Stimulated activated naive CD4-positive, alpha-beta T cell (primary cell): ENCODE data around the gene ZNF765.
"Not testable (repeated sequence)": the region's sequence is repeated elsewhere in the genome, so short reads cannot be mapped to it uniquely, and the experiment has no call there.

Source experiments
- DNase-seq, 6 experiments: peaks; one replicate each; lab custom pipeline; 2025; lab: John Stamatoyannopoulos, UW

The ZNF765 gene

GRCh38 chr19:53422551-53422950 is 27.6 kb downstream of the ZNF765 start:
- DNase-seq, result no peak

- not testable (repeated sequence) for DNase-seq
Observed at GRCh38 chr19:53423074-53423473, 28.1 kb downstream of the ZNF765 start.

- DNase-seq, result not testable (repeated sequence)
Observed at GRCh38 chr19:53423680-53424079, 28.7 kb downstream of the ZNF765 start.

GRCh38 chr19:53424968-53425597 is 30.1 kb downstream of the ZNF765 start:
- DNase-seq, result peak; percentile 27 to 67 (median 52)

- peak; percentile 94 to 98 (median 97) for DNase-seq
Observed at GRCh38 chr19:53431399-53432087, 36.6 kb downstream of the ZNF765 start, which contains the start of gene ZNF761. ZNF761 (plus strand) TSS chr19:53431984; CDS start chr19:53447269, 15,285 bp downstream.

- peak in 3 of 6 experiments; percentile 14 to 54 (median 26) for DNase-seq
Observed at GRCh38 chr19:53432088-53432661, 37.2 kb downstream of the ZNF765 start.

GRCh38 chr19:53443809-53444208 is 48.9 kb downstream of the ZNF765 start:
- not testable (repeated sequence) for DNase-seq

GRCh38 chr19:53447196-53447595 is 52.2 kb downstream of the ZNF765 start:
- not testable (repeated sequence) for DNase-seq

- no peak for DNase-seq
Observed at GRCh38 chr19:53455828-53456227, 60.9 kb downstream of the ZNF765 start.

GRCh38 chr19:53460131-53460721 is 65.3 kb downstream of the ZNF765 start:
- not testable (repeated sequence) for DNase-seq

- no peak for DNase-seq
Observed at GRCh38 chr19:53461866-53462265, 66.9 kb downstream of the ZNF765 start.

- DNase-seq, result no peak
Observed at GRCh38 chr19:53462861-53463260, 67.9 kb downstream of the ZNF765 start.

- DNase-seq, result no peak
Observed at GRCh38 chr19:53463263-53463662, 68.3 kb downstream of the ZNF765 start.

- peak in 1 of 6 experiments; percentile 21 for DNase-seq
Observed at GRCh38 chr19:53466726-53467484, 72.0 kb downstream of the ZNF765 start.

- DNase-seq, result peak; percentile 85 to 97 (median 94)
Observed at GRCh38 chr19:53467485-53468262, 72.7 kb downstream of the ZNF765 start, which contains the start of gene ZNF813. ZNF813 (plus strand) TSS chr19:53467733; CDS start chr19:53483823, 16,090 bp downstream.

GRCh38 chr19:53468628-53469027 is 73.7 kb downstream of the ZNF765 start:
- DNase-seq, result not testable (repeated sequence)

- DNase-seq, result no peak
Observed at GRCh38 chr19:53471916-53472315, 77.0 kb downstream of the ZNF765 start.

- not testable (repeated sequence) for DNase-seq
Observed at GRCh38 chr19:53474832-53475231, 79.9 kb downstream of the ZNF765 start.

GRCh38 chr19:53475470-53475869 is 80.5 kb downstream of the ZNF765 start:
- DNase-seq, result not testable (repeated sequence)
